GM23338 (cell line): ENCODE results near the gene MYO1F.

Experiments used
- CREB1 ChIP-seq: fragments of 250-450 bp; sonication (Bioruptor Pico); IDR thresholded peaks from 2 replicates; pipeline ENCODE4 v1.5.0; 2020; ENCODE audit warnings: low read depth, mild to moderate bottlenecking, moderate library complexity
- CTCF ChIP-seq, 2 experiments: fragments of 200-600 bp in 1 of 2; sonication (generic) in 1 of 2; conservative IDR thresholded peaks; 2 replicates each; pipeline versions ENCODE4 v1.5.1 to v1.6.1; 2016 to 2017; ENCODE audit warnings: antibody characterized with exemption in 2 of 2, low read depth in 2 of 2, mild to moderate bottlenecking in 2 of 2, moderate library complexity in 1 of 2
- ETS1 ChIP-seq: IDR thresholded peaks from 2 replicates; pipeline ENCODE4 v1.6.1; 2016; ENCODE audit warnings: antibody characterized with exemption
- EZH2 ChIP-seq: fragments of 200-600 bp; sonication (generic); IDR thresholded peaks from one replicate; pipeline ENCODE4 v1.8.0; 2017; ENCODE audit warnings: antibody characterized with exemption, mild to moderate bottlenecking, low read depth; ENCODE audit not compliant: unreplicated experiment
- EZH2phosphoT487 ChIP-seq: fragments of 200-600 bp; sonication (generic); IDR thresholded peaks from one replicate; pipeline ENCODE4 v1.8.1; 2018; ENCODE audit warnings: antibody characterized with exemption; ENCODE audit not compliant: unreplicated experiment
- JUNB ChIP-seq: IDR thresholded peaks from one replicate; pipeline ENCODE4 v1.6.1; 2016; ENCODE audit warnings: antibody characterized with exemption; ENCODE audit not compliant: unreplicated experiment
- POLR2AphosphoS5 ChIP-seq: IDR thresholded peaks from 2 replicates; pipeline ENCODE4 v1.6.1; 2016; ENCODE audit warnings: antibody characterized with exemption, low read depth
- REST ChIP-seq: IDR thresholded peaks from one replicate; pipeline ENCODE4 v1.6.1; 2018; ENCODE audit warnings: antibody characterized with exemption; ENCODE audit not compliant: unreplicated experiment
- STAT1 ChIP-seq: IDR thresholded peaks from one replicate; pipeline ENCODE4 v1.6.1; 2016; ENCODE audit warnings: antibody characterized with exemption; ENCODE audit not compliant: unreplicated experiment
- ZNF114 ChIP-seq: fragments of 250-450 bp; sonication (Bioruptor Pico); IDR thresholded peaks from 2 replicates; pipeline ENCODE4 v1.5.0; 2020; ENCODE audit warnings: mild to moderate bottlenecking, moderate library complexity
- ZNF331 ChIP-seq: fragments of 250-450 bp; sonication (Bioruptor Pico); IDR thresholded peaks from 2 replicates; pipeline ENCODE4 v1.5.0; 2020; ENCODE audit warnings: low read depth, mild to moderate bottlenecking, moderate library complexity
- ZNF462 ChIP-seq: fragments of 250-450 bp; sonication (Bioruptor Pico); IDR thresholded peaks from 2 replicates; pipeline ENCODE4 v1.5.0; 2020; ENCODE audit warnings: mild to moderate bottlenecking, moderate library complexity

- TF ChIP-seq EZH2, result no peak
- no peak for TF ChIP-seq CTCF (conservative IDR thresholded peaks at IDR 0.05; ENCODE audit: low read depth in 2 of 2)
- no peak for TF ChIP-seq ZNF462 (CRISPR knock-in tag)
- no peak for TF ChIP-seq ZNF114 (CRISPR knock-in tag)
- TF ChIP-seq POLR2AphosphoS5, result no peak
- no peak for TF ChIP-seq ETS1
- no peak for TF ChIP-seq REST
- TF ChIP-seq CREB1 (CRISPR knock-in tag), result no peak
- no peak for TF ChIP-seq JUNB
- TF ChIP-seq EZH2phosphoT487, result no peak
- no peak for TF ChIP-seq STAT1
- TF ChIP-seq ZNF331 (CRISPR knock-in tag), result no peak
These were observed 18.9 kb upstream of the MYO1F start for GRCh38 chr19:8596168-8596567.
